Stromal cell of bone marrow (primary cell): ENCODE results near the gene PCDHAC1.
"Not testable (repeated sequence)": the region's sequence is repeated elsewhere in the genome, so short reads cannot be mapped to it uniquely, and the experiment has no call there.

Experiments
- DNase-seq: peaks from one replicate; pipeline ENCODE4 v3.0.0-alpha.2; 2012; ENCODE audit warnings: low read depth

The PCDHAC1 gene, protein sequence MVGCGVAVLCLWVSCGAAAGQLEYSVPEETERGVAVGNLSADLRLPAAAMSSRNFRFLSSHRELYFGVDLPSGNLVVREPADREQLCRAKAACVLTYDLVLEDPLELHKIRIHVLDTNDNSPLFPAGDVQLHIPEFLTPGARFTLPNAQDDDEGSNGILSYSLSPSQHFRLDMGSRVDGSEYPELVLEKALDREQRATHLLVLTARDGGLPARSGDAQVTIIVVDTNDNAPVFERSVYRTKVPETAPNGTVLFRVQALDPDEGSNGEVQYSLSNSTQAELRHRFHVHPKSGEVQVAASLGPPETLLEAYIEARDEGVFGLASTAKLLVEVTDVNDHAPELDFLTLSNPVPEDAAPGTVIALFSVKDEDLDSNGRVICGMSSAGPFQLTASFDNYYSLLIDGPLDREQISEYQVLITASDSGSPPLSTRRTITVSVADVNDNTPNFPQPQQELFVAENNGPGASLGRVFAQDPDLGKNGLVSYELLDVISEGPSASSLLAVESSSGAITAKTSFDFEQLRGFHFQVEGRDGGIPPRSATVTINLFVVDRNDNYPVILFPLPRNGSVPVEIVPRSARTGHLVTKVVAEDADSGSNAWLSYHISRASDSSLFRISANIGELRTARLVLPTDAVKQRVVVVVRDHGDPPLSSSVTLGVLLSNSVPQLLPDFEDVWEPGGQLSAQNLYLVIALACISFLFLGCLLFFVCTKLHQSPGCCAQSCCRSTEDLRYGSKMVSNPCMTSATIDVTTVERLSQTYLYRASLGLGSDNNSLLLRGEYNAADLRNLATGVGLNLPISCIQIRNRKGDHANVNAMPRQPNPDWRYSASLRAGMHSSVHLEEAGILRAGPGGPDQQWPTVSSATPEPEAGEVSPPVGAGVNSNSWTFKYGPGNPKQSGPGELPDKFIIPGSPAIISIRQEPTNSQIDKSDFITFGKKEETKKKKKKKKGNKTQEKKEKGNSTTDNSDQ

GRCh38 chr5:140925806-140926442 is at the start of gene PCDHAC1:
Gene PCDHAC1, plus strand, starts transcription at chr5:140926299. Its CDS starts 594 bp downstream, at chr5:140926893.
- no peak for DNase-seq

GRCh38 chr5:140876541-140877261 is 49.4 kb upstream of the PCDHAC1 start:
- not testable (repeated sequence) for DNase-seq

DNA sequence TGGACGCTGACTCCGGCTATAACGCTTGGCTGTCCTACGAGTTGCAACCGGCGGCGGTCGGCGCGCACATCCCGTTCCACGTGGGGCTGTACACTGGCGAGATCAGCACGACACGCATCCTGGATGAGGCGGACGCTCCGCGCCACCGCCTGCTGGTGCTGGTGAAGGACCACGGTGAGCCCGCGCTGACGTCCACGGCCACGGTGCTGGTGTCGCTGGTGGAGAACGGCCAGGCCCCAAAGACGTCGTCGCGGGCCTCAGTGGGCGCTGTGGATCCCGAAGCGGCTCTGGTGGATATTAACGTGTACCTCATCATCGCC is 48.9 kb upstream of the PCDHAC1 start:
- no peak for DNase-seq

GRCh38 chr5:140881889-140882590 is 44.1 kb upstream of the PCDHAC1 start, which contains the start of gene PCDHA13:
Gene PCDHA13, plus strand, starts transcription at chr5:140882124. Its CDS starts 145 bp downstream, at chr5:140882269.
- DNase-seq: no peak

- DNase-seq: no peak
These were observed 43.6 kb upstream of the PCDHAC1 start for GRCh38 chr5:140882591-140882899.

- no peak for DNase-seq
These were observed 42.7 kb upstream of the PCDHAC1 start for GRCh38 chr5:140883373-140883772.

GRCh38 chr5:140883927-140884697 is 42.0 kb upstream of the PCDHAC1 start:
- no peak for DNase-seq

DNA sequence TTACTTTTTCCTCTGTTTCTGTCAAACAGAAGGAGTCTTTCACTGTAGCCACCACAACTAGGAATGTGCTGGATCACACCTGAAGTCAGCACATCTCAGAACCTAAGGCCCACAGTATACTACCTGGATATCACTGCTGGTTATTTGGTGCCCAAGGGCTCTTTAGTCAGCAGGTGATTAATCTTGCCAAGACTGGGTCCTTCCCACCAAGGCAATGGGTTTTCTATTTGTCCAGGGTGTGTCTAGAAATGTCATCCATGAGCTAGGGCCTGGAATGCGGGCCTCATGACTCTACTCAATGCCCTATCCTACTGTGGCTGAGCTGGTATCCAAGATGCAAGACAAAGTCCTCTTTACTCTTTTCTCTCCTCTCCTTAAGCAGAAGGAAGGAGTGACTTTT is 9.8 kb upstream of the PCDHAC1 start:
- no peak for DNase-seq

DNA sequence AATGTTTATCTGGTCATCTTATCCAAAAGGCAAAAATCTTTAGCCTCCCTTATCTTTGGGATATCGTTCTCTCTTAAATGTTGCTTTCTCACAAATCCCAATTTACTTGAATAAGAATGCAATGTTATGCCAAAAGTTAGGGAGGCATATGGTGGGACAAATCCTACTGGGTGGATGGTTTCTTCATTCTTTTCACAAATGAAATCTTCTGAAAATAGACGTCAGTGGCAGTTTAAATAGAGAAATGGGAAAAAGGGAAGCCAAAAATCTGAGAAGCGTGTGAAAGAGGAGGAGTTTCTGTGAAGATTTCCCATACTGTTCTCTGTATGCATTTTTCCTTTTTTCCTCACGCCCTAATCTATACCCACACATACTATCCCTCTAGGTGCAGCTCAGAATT is 2.5 kb upstream of the PCDHAC1 start:
- DNase-seq: no peak

GRCh38 chr5:140926443-140927227 is 536 bp downstream of the PCDHAC1 start:
- peak; percentile 9 for DNase-seq

DNA sequence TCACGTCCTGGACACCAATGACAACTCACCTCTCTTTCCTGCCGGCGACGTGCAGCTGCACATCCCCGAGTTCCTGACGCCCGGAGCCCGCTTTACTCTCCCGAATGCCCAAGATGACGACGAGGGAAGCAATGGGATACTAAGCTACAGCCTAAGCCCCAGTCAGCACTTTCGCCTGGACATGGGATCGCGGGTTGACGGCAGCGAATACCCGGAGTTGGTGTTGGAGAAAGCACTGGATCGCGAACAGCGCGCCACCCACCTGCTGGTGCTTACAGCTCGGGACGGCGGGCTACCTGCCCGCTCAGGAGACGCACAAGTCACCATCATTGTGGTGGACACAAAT is 1.1 kb downstream of the PCDHAC1 start:
- DNase-seq: no peak

DNA sequence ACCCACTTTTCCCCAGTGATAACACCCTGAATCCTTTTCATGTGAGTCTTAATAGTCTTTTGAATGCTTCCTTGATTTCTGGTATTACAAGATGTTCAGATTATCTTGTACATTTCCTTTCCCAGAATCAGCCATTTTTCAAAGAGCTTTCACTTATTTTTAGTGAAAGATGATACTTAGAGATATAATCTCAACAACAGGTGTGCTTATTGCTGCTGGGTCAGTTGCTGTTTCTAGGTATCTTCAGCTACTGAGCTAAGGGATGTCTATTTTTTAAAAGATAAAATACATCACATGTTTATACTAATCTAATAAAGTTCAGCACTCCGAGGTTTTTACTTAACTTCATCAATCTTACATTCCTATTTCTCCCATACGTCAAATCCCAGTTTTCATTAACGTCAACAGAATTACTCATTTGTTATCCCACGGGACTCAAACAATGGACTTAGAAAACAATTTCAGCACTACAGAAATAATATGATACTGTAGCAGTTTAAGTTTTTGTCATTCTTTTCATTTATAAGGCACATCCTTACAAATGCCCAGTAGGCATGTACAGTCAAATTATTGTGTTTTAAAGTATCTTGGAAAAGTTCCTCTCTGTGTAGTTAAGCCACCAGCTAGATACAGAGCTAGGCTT is 9.0 kb downstream of the PCDHAC1 start:
- no peak for DNase-seq

DNA sequence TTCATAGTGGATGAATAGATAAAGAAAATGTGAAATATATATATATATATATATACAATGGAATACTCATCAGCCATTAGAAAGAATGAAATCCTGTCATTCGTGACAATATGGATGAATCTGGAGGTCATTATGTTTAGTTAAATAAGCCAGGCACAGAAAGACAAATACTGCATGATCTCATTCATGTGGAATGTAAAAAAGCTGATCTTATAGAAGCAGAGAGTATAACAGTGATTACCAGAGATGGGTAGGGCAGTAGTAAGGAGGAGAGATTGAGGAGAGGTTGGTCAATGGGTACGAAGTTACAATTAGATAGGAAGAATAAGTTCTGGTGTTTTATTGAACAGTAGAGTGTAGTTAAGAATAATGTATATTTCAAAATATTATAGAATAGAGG is 20.5 kb downstream of the PCDHAC1 start:
- no peak for DNase-seq

GRCh38 chr5:140951636-140952035 is 25.5 kb downstream of the PCDHAC1 start:
- no peak for DNase-seq

DNA sequence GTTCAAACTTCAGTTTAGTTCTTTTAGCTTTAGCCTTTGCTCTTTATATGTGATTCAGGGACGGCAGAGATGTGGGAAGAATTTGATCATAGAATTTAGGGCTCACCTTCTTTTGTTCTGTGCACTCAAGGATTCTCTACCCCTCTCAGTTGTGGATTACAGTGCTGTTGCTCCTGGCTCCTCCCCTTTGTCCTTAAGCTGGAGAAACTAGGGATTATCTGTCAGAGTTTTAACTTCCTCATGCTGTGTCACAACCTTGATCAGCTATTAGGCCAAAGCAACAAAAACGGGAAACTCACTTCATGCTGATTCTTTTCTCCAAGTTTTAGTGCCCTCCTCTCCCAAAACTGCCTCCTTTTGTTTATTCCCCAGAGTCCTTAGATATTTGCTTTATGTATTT is 27.1 kb downstream of the PCDHAC1 start:
- DNase-seq: no peak

DNA sequence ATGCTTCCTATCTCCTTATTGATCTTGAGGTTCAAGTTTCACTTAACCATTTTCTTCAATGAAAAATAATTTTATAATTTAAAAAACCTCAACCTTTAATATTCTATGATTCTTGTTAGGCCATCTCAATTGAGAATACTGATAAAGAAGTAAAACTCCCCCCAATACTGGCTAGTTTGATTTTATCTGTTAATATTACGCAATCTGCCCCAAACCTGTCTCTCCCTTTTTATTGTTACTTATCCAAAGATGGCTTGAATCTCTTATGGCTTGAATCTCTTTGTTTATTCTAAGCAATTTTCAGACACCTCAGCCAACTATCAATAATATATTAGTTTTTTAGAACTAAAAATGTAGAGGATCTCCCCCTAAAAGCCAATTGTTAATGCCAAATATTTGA is 36.1 kb downstream of the PCDHAC1 start:
- no peak for DNase-seq

DNA sequence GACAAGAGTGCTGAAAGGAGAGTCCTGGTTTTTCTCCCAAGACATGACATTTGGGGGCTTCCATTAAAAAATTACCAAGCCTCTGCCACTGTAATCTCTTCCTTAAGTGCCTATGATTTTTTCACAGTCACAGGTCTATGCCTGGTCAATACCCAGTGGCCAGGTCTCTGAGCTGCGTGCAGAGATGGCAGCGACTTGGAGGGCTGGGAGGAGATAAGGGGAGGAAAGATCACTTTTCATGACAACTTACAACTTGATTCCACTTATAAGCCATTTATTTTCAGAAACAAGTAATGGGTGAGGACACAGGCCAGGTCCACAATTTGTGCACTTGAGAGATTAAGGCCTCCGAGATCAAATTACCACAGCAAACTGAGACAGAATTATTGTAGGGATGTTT is 38.3 kb downstream of the PCDHAC1 start:
- DNase-seq: no peak

DNA sequence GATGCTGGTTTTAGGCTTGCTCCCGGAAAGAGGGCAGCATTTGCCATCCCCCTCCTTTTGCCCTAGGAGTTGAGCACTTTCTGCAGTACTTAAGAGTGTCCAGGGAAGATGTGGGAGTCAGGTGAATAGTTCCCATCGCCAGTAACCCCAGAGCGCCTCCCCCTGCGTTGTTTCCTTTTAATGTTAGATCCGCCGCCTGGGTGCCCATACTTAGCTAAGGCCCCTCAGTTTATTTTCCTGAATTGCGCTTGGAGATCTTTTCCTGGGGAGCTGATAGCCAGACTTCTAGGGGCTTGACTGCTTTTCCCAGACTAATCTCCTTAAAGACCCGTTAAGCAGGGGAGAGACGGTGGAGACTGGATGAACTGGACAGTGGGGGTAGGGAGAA is 39.8 kb downstream of the PCDHAC1 start:
- no peak for DNase-seq
